ENCODE measurements around the gene PCDHB8.
A peak's percentile ranks its signal among the peaks of the same experiment; 100 is the strongest.

DNA sequence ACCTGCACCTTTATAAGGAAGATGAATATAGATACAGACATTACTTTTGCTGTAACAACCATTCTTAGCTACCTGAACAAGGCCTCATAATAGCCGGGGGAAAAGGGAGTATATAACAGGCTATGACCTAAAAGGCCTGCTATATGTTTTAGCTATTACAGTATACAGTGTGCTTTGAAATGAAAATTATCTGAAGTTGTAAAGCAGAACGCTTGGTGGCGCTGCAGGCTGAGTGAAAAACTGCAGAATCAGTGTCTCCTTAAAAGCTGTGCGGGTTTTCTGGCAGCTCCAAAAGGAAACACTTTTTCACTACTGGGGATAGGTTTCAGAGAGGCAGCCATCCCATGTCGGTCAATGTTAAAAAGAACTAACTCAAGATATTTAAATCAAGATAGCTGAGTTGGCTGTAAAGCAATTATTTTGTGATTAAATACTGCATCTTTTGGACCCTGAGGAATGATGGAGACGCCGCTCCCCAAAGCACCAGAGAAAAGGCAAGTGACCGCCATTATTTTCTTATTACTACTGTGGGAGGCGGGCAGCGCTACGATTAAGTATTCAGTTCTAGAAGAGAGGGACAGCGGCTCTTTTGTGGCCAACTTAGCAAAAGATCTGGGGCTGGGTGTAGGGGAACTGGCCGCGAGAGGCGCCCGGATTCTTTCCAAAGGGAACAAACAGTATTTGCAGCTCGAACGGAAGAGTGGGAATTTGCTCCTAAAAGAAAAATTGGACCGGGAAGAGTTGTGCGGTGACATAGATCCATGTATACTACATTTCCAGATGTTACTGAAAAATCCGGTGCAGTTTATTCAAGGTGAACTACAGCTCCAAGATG is 21.8 kb upstream of the PCDHB8 start:
- TF ChIP-seq, protein P1, sequence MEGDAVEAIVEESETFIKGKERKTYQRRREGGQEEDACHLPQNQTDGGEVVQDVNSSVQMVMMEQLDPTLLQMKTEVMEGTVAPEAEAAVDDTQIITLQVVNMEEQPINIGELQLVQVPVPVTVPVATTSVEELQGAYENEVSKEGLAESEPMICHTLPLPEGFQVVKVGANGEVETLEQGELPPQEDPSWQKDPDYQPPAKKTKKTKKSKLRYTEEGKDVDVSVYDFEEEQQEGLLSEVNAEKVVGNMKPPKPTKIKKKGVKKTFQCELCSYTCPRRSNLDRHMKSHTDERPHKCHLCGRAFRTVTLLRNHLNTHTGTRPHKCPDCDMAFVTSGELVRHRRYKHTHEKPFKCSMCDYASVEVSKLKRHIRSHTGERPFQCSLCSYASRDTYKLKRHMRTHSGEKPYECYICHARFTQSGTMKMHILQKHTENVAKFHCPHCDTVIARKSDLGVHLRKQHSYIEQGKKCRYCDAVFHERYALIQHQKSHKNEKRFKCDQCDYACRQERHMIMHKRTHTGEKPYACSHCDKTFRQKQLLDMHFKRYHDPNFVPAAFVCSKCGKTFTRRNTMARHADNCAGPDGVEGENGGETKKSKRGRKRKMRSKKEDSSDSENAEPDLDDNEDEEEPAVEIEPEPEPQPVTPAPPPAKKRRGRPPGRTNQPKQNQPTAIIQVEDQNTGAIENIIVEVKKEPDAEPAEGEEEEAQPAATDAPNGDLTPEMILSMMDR (IDR thresholded peaks at IDR 0.05; ENCODE audit: low read length) = peak; percentile 43
- TF ChIP-seq EZH2phosphoT487 (IDR thresholded peaks at IDR 0.05; ENCODE audit: low read length) = no peak

Data from MM.1S (cell line).